Myocyte (in vitro differentiated cells): ENCODE data around the gene PECR. TPM values are rescaled to one million over a fixed set of nuclear protein-coding genes. Genes with fewer than 3 reads are reported as not detected.
"Not testable (repeated sequence)": the region's sequence is repeated elsewhere in the genome, so short reads cannot be mapped to it uniquely, and the experiment has no call there.

ENCODE experiments used
- DNase-seq: peaks from one replicate; pipeline ENCODE4 v3.0.0-alpha.2; 2012; ENCODE audit warnings: low read depth
- total RNA-seq: library from RNA; depleted of rRNA; stranded (reverse); fragments of >200 nt; gene quantifications from 2 replicates; pipeline ENCODE4 v1.2.3, GENCODE V29; 2014

Gene PECR
- total RNA-seq, 1 donor from 2014 or later, result 13.7 TPM

- DNase-seq, result no peak
Measured at GRCh38 chr2:216107320-216107719, 25.7 kb upstream of the PECR start.

DNA sequence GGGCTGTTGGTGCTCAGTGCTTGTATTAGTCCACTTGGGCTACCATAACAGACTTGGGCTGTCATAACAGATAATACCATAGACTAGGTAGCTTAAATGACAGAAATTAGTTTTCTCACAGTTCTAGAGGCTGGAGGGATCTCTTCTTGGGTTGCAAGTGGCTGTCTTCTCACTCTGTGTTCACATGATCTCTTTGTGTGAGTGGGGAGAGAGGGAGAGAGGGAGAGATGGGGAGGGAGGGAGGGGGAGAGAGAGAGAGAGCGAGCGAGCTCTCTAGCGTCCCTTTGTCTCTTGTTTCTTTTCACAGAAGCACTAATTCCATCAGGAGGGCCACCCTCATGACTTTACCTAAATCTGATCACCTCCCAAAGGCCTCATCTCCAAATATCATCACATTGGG, 23.1 kb upstream of the PECR start:
- no peak for DNase-seq

GRCh38 chr2:216103213-216103612, 21.6 kb upstream of the PECR start:
- DNase-seq, result no peak

GRCh38 chr2:216101109-216101508, 19.5 kb upstream of the PECR start:
- DNase-seq, result no peak

GRCh38 chr2:216098421-216099334, 17.1 kb upstream of the PECR start:
- no peak for DNase-seq

DNA sequence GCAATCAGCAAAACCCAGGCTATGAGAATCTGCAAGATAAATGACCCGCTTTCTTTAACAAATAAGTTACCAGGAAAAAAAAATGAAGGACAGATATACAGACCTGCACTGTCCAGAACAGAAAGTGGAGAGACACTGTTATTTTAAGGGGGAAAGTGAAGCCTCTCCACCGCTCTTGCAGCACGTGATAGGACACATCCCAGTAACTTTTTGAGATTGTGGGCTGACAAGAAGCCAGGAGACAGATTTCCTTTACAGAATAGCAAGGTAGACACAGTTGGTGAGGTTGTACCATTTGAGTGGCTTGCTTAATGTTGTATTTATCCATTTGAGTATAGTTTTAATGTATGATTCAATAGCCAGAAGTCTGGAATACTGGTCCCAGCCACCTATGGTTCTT, 13.1 kb upstream of the PECR start:
- DNase-seq, result no peak

GRCh38 chr2:216092646-216093045, 11.0 kb upstream of the PECR start:
- no peak for DNase-seq

GRCh38 chr2:216090369-216090786, 8.8 kb upstream of the PECR start:
- DNase-seq, result peak; percentile 48

DNA sequence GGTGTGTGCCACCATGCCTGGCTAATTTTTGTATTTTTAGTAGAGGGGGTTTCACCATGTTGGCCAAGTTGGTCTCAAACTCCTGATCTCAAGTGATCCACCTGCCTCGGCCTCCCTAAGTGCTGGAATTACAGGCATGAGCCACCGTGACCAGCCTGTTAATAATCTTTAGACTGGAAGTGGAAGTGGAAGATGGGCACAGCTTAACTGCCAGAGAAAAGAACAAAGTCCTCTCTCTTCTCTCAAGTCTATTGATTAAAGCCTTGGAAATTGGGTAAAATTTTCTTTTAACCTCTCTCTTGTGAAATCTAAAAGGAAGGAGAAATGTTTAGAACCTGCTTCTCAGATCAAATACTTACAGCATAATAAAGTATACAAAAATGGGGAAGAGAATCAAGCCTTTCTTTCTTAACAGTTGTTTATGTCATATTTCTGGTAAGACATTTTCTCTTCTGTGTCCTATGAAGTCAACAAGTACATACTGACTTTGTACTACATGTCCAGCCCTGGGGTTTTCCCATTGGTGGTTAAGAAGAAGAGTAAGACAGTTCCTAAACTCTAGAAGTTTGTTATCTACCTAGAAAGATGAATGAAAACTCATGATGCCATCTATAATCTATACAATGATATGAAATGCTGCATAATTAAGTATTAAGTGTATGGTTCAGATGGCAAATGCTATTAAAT, 4.7 kb upstream of the PECR start:
- DNase-seq, result no peak

DNA sequence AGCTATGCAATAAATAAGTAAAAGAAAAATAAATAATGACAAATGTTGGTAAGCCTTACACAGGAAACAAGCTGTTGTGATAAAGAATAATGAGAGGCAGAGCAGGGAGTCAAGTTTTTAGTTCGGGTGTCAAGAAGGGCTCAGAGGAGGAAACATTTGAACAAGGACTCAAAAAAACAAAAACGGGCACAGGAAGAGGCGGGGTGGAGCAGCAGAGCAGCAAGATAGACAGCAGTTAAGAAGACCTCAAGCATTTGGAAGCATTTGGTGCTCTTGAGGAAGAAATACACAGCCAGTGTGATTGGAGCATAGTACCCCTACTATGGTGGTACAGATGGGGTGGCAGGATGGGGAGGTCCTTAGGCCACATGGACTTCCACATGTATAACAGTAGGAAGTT, 2.9 kb upstream of the PECR start:
- DNase-seq, result peak; percentile 69

- DNase-seq, result peak; percentile 99
Measured at GRCh38 chr2:216083464-216084281, 2.1 kb upstream of the PECR start.

DNA sequence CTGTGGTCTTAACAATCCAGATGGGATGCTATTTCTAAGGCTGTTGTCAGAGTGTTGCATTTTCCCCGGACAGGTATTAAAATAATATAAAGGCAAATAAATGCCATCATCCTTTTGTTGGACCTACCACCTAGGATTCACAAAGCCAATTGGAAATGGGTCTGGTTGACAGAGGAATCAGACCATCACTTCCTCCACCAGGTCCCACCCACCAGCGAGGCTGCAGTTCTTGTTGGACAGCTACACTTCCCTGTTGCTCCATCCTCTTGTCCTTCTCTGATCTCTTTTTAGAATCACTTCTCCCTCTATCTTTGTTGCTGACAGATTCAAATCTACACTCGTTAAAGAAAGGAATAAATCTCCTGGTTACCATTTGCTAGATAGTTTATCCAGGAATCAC, 1.2 kb upstream of the PECR start:
- peak; percentile 74 for DNase-seq

GRCh38 chr2:216082117-216082711, 605 bp upstream of the PECR start:
- peak; percentile 18 for DNase-seq

DNA sequence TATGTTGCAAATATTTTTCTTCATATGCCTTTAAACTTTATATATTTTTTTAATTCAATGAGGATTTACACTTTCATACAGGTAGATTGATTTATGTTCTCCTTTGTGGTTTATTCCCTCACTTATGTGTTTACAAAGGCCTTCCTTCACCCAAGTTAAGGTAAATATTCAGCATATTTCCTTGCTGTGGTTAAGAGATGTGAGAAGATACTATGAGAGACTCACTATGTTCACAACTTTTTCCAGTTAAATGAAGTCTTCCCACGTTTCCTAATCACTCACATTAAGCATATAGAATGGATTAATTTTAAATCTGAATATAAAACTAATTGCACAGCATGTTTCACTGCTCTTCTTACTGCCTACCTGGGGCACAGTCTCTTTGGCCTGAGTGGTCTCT, 597 bp downstream of the PECR start:
- DNase-seq, result no peak

- not testable (repeated sequence) for DNase-seq
Measured at GRCh38 chr2:216080048-216080447, 1.6 kb downstream of the PECR start.

DNA sequence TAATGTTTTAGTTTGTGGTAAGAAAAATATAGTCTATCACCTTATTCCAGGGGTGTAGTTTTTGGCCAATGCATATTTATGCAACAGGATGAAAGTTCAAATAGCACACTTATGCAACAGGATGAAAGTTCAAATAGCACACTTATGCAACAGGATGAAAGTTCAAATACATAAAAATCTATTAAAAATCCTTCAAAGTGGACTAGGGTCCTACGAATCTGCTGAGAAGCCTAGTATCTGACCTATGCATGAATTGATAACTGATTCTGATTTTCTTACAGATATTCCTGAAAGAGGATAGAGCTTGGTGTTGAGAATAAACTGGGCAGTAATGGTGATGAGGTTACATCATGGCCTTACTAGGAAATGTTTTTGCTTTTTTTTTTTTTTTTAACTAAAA, 2.8 kb downstream of the PECR start:
- no peak for DNase-seq

GRCh38 chr2:216075510-216076485, 5.8 kb downstream of the PECR start:
- no peak for DNase-seq

GRCh38 chr2:216074794-216075193, 6.8 kb downstream of the PECR start:
- no peak for DNase-seq

DNA sequence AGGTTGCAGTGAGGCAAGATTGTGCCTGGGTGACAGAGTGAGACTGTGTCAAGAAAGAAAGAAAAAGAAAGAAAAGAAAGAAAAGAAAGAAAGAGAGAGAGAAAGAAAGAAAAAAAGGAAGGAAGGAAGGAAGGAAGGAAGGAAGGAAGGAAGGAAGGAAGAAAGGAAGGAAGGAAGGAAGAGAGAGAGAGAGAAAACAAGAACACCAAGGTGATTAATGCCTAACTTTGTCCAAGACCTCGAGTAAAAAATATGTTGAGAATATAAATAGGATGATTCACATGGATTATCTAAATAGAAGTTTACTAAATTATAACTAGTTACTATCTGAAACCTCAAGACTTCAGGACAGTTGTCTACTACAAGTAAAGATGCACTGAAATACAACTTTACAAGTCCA, 7.2 kb downstream of the PECR start:
- no peak for DNase-seq

DNA sequence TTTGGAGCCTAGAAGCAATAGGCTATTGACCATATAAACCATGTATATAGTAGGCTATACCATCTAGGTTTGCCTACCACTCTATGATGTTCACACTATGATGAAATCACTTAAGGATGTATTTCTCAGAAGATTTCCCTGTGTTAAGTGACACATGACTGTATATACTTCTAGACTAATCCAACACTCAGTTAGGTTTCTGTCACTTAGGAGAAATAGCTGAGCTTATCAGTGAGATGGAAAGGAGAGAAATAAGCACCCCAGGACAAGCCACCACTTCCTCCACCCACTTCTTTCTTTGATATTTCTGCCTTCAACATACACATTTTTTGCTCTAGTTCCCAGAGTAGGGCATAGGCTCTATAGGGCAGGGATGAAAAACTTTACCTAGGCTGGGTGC, 7.8 kb downstream of the PECR start:
- no peak for DNase-seq
